DND-41 (cell line): ENCODE data around the gene FUBP3.

Experiments
- EZH2 ChIP-seq: IDR thresholded peaks from 3 replicates; pipeline ENCODE4 v1.6.1; 2012; ENCODE audit warnings: borderline replicate concordance, low read depth, mild to moderate bottlenecking, moderate library complexity, low read length, inconsistent platforms; ENCODE audit not compliant: severe bottlenecking
- TF ChIP-seq, protein P1 (sequence below): IDR thresholded peaks from 2 replicates; pipeline ENCODE4 v1.5.1; 2012; ENCODE audit warnings: borderline replicate concordance, low read length, moderate library complexity, mild to moderate bottlenecking; ENCODE audit not compliant: poor library complexity, severe bottlenecking; ENCODE audit errors: extremely low read depth

DNA sequence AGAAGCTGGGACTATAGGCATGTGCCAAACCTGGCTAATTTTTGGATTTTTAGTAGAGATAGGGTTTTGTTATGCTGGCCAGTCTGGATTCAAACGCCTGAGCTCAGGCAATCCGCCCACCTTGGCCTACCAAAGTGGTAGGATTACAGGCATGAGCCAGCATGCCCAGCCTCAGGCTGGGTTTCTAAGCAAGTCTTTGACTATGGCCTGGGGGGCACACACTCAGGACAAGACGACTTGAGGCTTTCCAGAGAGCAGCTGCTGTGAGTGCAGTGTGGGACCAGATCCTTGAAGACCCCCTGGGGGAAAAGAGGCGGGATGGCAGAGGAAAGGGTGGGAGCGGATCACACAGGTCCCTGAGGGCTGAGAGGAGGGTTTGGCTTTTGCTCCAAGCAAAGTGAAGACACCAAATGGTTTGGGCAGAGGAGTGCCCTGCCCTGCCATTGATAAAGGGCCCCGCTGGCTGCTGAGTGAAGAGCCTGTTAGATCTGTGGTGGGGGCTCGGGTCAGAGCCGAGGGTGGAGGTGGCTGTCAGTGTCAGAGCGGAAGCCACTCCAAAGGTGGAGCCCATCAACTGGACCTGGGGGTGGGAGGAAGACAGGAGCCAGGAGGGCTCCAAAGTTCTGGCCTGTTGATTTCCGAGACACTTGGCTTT, 46.8 kb upstream of the FUBP3 start:
- TF ChIP-seq, protein P1, sequence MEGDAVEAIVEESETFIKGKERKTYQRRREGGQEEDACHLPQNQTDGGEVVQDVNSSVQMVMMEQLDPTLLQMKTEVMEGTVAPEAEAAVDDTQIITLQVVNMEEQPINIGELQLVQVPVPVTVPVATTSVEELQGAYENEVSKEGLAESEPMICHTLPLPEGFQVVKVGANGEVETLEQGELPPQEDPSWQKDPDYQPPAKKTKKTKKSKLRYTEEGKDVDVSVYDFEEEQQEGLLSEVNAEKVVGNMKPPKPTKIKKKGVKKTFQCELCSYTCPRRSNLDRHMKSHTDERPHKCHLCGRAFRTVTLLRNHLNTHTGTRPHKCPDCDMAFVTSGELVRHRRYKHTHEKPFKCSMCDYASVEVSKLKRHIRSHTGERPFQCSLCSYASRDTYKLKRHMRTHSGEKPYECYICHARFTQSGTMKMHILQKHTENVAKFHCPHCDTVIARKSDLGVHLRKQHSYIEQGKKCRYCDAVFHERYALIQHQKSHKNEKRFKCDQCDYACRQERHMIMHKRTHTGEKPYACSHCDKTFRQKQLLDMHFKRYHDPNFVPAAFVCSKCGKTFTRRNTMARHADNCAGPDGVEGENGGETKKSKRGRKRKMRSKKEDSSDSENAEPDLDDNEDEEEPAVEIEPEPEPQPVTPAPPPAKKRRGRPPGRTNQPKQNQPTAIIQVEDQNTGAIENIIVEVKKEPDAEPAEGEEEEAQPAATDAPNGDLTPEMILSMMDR: no peak
- TF ChIP-seq EZH2: no peak
